C4-2B (cell line): Measurements from ENCODE around the gene BAG3.
A peak's percentile ranks its signal among the peaks of the same experiment; 100 is the strongest.

Experiments used
- H3K27ac ChIP-seq: fragments of 450-650 bp; 2 replicates; pipeline ENCODE4 v1.5.1; 2017
- CTCF ChIP-seq: fragments of 450-650 bp; conservative IDR thresholded peaks from 2 replicates; pipeline ENCODE4 v1.5.1; 2017; ENCODE audit warnings: mild to moderate bottlenecking
- ZFX ChIP-seq: fragments of 450-650 bp; IDR thresholded peaks from 2 replicates; pipeline ENCODE4 v1.6.1; 2017

The BAG3 gene

GRCh38 chr10:119675483-119676170, 24.4 kb downstream of the BAG3 start:
- TF ChIP-seq CTCF (no peak), ZFX (no peak)
- no peak overlapping the region for H3K27ac ChIP-seq

- no peak overlapping the region for H3K27ac ChIP-seq
- TF ChIP-seq ZFX (no peak), CTCF (no peak)
These were observed 25.9 kb downstream of the BAG3 start for GRCh38 chr10:119677126-119677525.

- H3K27ac ChIP-seq: no peak overlapping the region
- no peak for TF ChIP-seq ZFX
- TF ChIP-seq CTCF: no peak
These were observed 26.9 kb downstream of the BAG3 start for GRCh38 chr10:119677904-119678755.

- H3K27ac ChIP-seq: no peak overlapping the region
- no peak for TF ChIP-seq ZFX
- TF ChIP-seq CTCF: no peak
These were observed 28.3 kb downstream of the BAG3 start for GRCh38 chr10:119679480-119679829.

- TF ChIP-seq CTCF: no peak
- TF ChIP-seq ZFX: no peak
- H3K27ac ChIP-seq: no peak overlapping the region
These were observed 28.9 kb downstream of the BAG3 start for GRCh38 chr10:119680050-119680449.

GRCh38 chr10:119680650-119681081, 29.5 kb downstream of the BAG3 start:
- TF ChIP-seq ZFX: no peak
- no peak for TF ChIP-seq CTCF
- H3K27ac ChIP-seq: no peak overlapping the region

- TF ChIP-seq CTCF (peak; percentile 98), ZFX (no peak)
- H3K27ac ChIP-seq: no peak overlapping the region
These were observed 35.4 kb downstream of the BAG3 start for GRCh38 chr10:119686465-119687191.
